DOHH2 (cell line): ENCODE measurements around the gene KRTAP10-6.

ENCODE experiments used
- H3F3A ChIP-seq: fragments of 200-600 bp; sonication (generic), shearing (Covaris generic); 2 replicates; pipeline ENCODE4 v1.6.0; 2016; ENCODE audit warnings: antibody characterized with exemption, mild to moderate bottlenecking; ENCODE audit not compliant: control insufficient read depth, insufficient read depth
- H3K27ac ChIP-seq: fragments of 200-600 bp; sonication (generic); 2 replicates; pipeline ENCODE4 v1.5.1; 2014; ENCODE audit warnings: low read depth, mild to moderate bottlenecking, low read length, moderate library complexity
- H3K27me3 ChIP-seq: fragments of 200-600 bp; sonication (generic); 2 replicates; pipeline ENCODE4 v1.6.1; 2014; ENCODE audit warnings: mild to moderate bottlenecking, low read length, mixed read lengths; ENCODE audit not compliant: control insufficient read depth
- H3K36me3 ChIP-seq: fragments of 200-600 bp; sonication (generic); 2 replicates; pipeline ENCODE4 v1.6.1; 2014; ENCODE audit warnings: mild to moderate bottlenecking, low read length, moderate library complexity, mixed read lengths; ENCODE audit not compliant: control insufficient read depth
- H3K4me1 ChIP-seq: fragments of 200-600 bp; sonication (generic); 2 replicates; pipeline ENCODE4 v1.6.1; 2014; ENCODE audit warnings: mild to moderate bottlenecking, low read length, mixed read lengths; ENCODE audit not compliant: control insufficient read depth
- H3K4me2 ChIP-seq: fragments of 200-600 bp; sonication (generic); 2 replicates; pipeline ENCODE4 v1.6.0; 2014; ENCODE audit warnings: mild to moderate bottlenecking, low read length, moderate library complexity
- H3K4me3 ChIP-seq: fragments of 200-600 bp; sonication (generic); 2 replicates; pipeline ENCODE4 v1.5.1; 2014; ENCODE audit warnings: mild to moderate bottlenecking, low read length, mixed read lengths
- H3K79me2 ChIP-seq: fragments of 200-600 bp; sonication (generic); 2 replicates; pipeline ENCODE4 v1.6.1; 2014; ENCODE audit warnings: mild to moderate bottlenecking, low read length, mixed read lengths; ENCODE audit not compliant: control insufficient read depth
- H3K9me2 ChIP-seq: fragments of 200-600 bp; sonication (generic); replicated peaks from 2 replicates; pipeline ENCODE4 v1.6.1; 2014; ENCODE audit warnings: mild to moderate bottlenecking, low read length, mixed read lengths; ENCODE audit not compliant: control insufficient read depth
- H3K9me3 ChIP-seq: fragments of 200-600 bp; sonication (generic); 2 replicates; pipeline ENCODE4 v1.6.1; 2014; ENCODE audit warnings: antibody characterized with exemption, low read length, mixed read lengths; ENCODE audit not compliant: control insufficient read depth, insufficient read depth
- H4K20me1 ChIP-seq: fragments of 200-600 bp; sonication (generic); 2 replicates; pipeline ENCODE4 v1.6.0; 2014; ENCODE audit warnings: low read depth, mild to moderate bottlenecking, antibody characterized with exemption, low read length, moderate library complexity; ENCODE audit not compliant: control insufficient read depth, insufficient read depth
- EZH2phosphoT487 ChIP-seq: fragments of 200-600 bp; sonication (generic); IDR thresholded peaks from 2 replicates; pipeline ENCODE4 v1.6.1; 2017; ENCODE audit warnings: borderline replicate concordance, mild to moderate bottlenecking, antibody characterized with exemption, low read length, moderate library complexity, mixed read lengths
- TF ChIP-seq, protein P1 (sequence below): fragments of 200-600 bp; sonication (generic); IDR thresholded peaks from one replicate; pipeline ENCODE4 v1.5.1; 2014; ENCODE audit warnings: antibody characterized with exemption, mild to moderate bottlenecking, low read depth, low read length; ENCODE audit not compliant: poor library complexity, severe bottlenecking

Gene KRTAP10-6

DNA sequence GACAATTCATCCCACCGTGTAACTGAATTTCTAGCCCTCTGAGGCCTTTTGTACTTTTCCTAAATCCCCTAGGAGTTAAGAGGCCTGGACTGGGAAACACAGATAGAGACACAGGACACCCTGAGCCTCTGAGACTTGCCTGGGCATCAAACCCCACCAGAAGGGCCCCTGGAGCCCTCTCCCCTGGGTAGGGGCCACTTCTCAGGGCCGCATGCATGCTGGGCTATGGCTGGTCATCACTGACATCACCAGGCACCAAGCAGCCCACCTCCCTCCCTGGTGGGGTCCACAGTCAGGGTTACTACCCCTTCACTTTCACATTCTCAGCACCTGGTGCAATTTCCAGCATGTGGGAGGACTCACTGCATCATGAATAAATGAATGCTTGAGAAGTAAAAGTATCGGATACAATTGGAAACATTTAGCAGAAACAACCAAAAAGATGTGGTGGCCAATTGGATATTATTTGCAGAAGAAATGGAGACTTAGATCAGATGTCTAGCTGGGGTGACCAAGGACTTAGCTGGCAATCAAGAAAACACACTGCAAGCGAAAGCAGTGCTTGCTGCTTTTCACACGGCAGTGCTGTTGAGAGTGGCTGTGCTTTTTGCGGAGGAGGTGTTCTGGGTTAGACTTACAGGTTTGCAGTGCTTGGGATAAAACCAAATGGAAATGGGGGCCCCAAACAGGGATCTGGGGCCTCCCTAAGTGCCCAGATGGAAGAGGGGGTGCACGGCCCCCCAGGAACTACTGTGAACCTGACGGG lies 7.1 kb upstream of the KRTAP10-6 start:
- H3F3A ChIP-seq, result no peaks in the 10 kb centered on the region
- H3K9me3 ChIP-seq, result no peaks in the 10 kb centered on the region
- no peaks in the 10 kb centered on the region for H3K9me2 ChIP-seq
- H3K4me3 ChIP-seq, result no peak overlapping the region
- no peaks in the 10 kb centered on the region for H3K79me2 ChIP-seq
- 0 out of 2 replicates have a peak, but pooled peaks cover 3% of the 10 kb centered on the region for H3K27me3 ChIP-seq
- H3K27ac ChIP-seq, result no peak overlapping the region
- H3K4me1 ChIP-seq, result no peaks in the 10 kb centered on the region
- TF ChIP-seq EZH2phosphoT487, result no peak
- TF ChIP-seq, protein P1, sequence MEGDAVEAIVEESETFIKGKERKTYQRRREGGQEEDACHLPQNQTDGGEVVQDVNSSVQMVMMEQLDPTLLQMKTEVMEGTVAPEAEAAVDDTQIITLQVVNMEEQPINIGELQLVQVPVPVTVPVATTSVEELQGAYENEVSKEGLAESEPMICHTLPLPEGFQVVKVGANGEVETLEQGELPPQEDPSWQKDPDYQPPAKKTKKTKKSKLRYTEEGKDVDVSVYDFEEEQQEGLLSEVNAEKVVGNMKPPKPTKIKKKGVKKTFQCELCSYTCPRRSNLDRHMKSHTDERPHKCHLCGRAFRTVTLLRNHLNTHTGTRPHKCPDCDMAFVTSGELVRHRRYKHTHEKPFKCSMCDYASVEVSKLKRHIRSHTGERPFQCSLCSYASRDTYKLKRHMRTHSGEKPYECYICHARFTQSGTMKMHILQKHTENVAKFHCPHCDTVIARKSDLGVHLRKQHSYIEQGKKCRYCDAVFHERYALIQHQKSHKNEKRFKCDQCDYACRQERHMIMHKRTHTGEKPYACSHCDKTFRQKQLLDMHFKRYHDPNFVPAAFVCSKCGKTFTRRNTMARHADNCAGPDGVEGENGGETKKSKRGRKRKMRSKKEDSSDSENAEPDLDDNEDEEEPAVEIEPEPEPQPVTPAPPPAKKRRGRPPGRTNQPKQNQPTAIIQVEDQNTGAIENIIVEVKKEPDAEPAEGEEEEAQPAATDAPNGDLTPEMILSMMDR, result no peak
- no peaks in the 10 kb centered on the region for H3K36me3 ChIP-seq
- H3K4me2 ChIP-seq, result no peak overlapping the region
- no peaks in the 10 kb centered on the region for H4K20me1 ChIP-seq

DNA sequence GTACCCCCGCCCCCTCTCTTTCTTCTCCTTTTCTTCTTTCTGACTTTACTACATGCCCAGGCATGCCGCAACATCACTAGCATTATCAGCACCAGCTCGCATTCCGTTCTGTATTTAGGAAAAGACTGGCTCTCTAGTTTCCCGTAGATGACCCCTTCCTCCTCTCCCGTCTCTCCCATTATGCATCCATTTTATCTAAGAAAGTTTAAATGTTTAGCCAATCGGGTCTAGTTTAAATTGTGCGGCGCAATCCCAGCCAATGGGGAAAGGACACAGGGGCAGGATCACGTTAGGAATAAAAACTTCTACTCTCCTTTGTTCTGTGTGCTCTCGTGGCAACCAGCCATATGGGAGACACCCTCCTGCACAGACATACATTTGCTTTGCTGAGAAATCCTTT lies 5.8 kb upstream of the KRTAP10-6 start:
- no peak overlapping the region for H3K4me2 ChIP-seq
- no peaks in the 10 kb centered on the region for H3K9me3 ChIP-seq
- H3F3A ChIP-seq, result no peaks in the 10 kb centered on the region
- H3K79me2 ChIP-seq, result no peaks in the 10 kb centered on the region
- no peaks in the 10 kb centered on the region for H3K36me3 ChIP-seq
- no peaks in the 10 kb centered on the region for H3K9me2 ChIP-seq
- no peak overlapping the region for H3K27ac ChIP-seq
- H3K4me3 ChIP-seq, result no peak overlapping the region
- H3K4me1 ChIP-seq, result no peaks in the 10 kb centered on the region
- 0 out of 2 replicates have a peak, but pooled peaks cover 3% of the 10 kb centered on the region for H3K27me3 ChIP-seq
- TF ChIP-seq EZH2phosphoT487, result no peak
- TF ChIP-seq, protein P1, result no peak
- H4K20me1 ChIP-seq, result no peaks in the 10 kb centered on the region

DNA sequence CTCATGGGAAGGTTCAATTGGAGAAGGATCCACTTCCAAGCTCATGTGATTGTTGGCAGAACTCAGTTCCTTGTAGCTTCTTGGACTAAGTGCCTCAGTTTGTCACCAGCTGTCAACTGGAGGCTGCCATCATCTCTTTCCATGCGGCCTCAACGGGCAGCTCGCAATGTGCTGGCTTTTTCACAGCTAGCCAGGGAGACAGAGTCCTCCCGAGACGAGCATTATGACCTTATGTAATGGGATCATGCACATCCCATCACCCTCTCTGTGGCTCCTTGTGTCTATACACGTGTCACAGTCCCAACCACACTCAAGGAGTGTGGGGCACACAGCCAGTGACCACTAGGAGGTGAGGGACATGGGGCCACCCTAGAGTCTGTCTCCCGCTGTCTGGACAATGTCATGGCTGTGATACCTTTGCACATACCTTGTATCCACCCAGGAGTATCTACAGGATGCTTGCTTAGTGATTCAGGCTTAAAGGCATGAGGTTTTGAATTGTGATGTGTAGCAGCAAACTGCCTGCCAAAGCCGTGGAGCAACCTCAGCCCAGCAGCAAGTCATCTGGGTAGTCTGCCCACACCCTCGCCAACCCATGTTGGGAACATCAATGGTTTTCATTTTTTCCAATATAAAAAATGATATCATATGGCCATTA lies 3.9 kb upstream of the KRTAP10-6 start:
- Histone ChIP-seq H3F3A (no peaks in the 10 kb centered on the region), H3K27ac (no peak overlapping the region), H3K36me3 (no peaks in the 10 kb centered on the region), H3K4me3 (no peak overlapping the region), H3K4me1 (no peaks in the 10 kb centered on the region), H3K27me3 (0 out of 2 replicates have a peak, but pooled peaks cover 3% of the 10 kb centered on the region), H3K9me2 (no peaks in the 10 kb centered on the region), H3K79me2 (no peaks in the 10 kb centered on the region), H3K4me2 (no peak overlapping the region), H4K20me1 (no peaks in the 10 kb centered on the region), H3K9me3 (no peaks in the 10 kb centered on the region)
- TF ChIP-seq EZH2phosphoT487, result no peak
- TF ChIP-seq, protein P1, result no peak
